Karpas-422 (cell line): ENCODE data around the gene SRMS. TPM values are rescaled to one million over a fixed set of nuclear protein-coding genes. Genes with fewer than 3 reads are reported as not detected.

Experiments used
- DNase-seq: peaks from one replicate; pipeline ENCODE4 v3.0.0-alpha.2; 2015
- H2AFZ ChIP-seq: fragments of 200-600 bp; sonication (generic); 2 replicates; pipeline ENCODE4 v1.6.1; 2014; ENCODE audit warnings: antibody characterized with exemption, low read length, mixed read lengths
- H3K27ac ChIP-seq: fragments of 200-600 bp; sonication (generic); 2 replicates; pipeline ENCODE4 v1.5.1; 2014; ENCODE audit warnings: mild to moderate bottlenecking, low read length, moderate library complexity
- H3K27me3 ChIP-seq: fragments of 200-600 bp; sonication (generic); 2 replicates; pipeline ENCODE4 v1.6.1; 2014; ENCODE audit warnings: low read length, mixed read lengths
- H3K36me3 ChIP-seq: fragments of 200-600 bp; sonication (generic); 2 replicates; pipeline ENCODE4 v1.6.1; 2014; ENCODE audit warnings: low read length, mixed read lengths; ENCODE audit not compliant: insufficient read depth
- H3K4me1 ChIP-seq: fragments of 200-600 bp; sonication (generic); 2 replicates; pipeline ENCODE4 v1.6.1; 2014; ENCODE audit warnings: mild to moderate bottlenecking, low read length, mixed read lengths
- H3K4me2 ChIP-seq: fragments of 200-600 bp; sonication (generic); 2 replicates; pipeline ENCODE4 v1.6.1; 2014; ENCODE audit warnings: low read length, low read depth, mild to moderate bottlenecking; ENCODE audit not compliant: poor library complexity, severe bottlenecking
- H3K4me3 ChIP-seq: fragments of 200-600 bp; sonication (generic); 2 replicates; pipeline ENCODE4 v1.5.1; 2014; ENCODE audit warnings: mild to moderate bottlenecking, antibody characterized with exemption, low read length, mixed read lengths
- H3K79me2 ChIP-seq: fragments of 200-600 bp; sonication (generic); 2 replicates; pipeline ENCODE4 v1.6.1; 2014; ENCODE audit warnings: mild to moderate bottlenecking, low read length, mixed read lengths
- H3K9ac ChIP-seq: fragments of 200-600 bp; sonication (generic); 2 replicates; pipeline ENCODE4 v1.6.0; 2014; ENCODE audit warnings: low read length
- H3K9me2 ChIP-seq: fragments of 200-600 bp; sonication (generic), shearing (Covaris generic); replicated peaks from 2 replicates; pipeline ENCODE4 v1.6.0; 2014; ENCODE audit warnings: mild to moderate bottlenecking, low read length, moderate library complexity; ENCODE audit not compliant: insufficient read depth
- H3K9me3 ChIP-seq: fragments of 300-700, 200-600 bp; sonication (generic); 2 replicates; pipeline ENCODE4 v1.6.1; 2014; ENCODE audit warnings: low read length, mixed read lengths
- H4K20me1 ChIP-seq: fragments of 200-600 bp; sonication (generic); 2 replicates; pipeline ENCODE4 v1.6.1; 2014; ENCODE audit warnings: mild to moderate bottlenecking, antibody characterized with exemption, low read length, low read depth; ENCODE audit not compliant: insufficient read depth
- total RNA-seq: library from RNA; depleted of rRNA; stranded (reverse); fragments of >200 nt; shearing (Covaris generic); gene quantifications from 2 replicates; pipeline ENCODE4 v1.2.3, GENCODE V29; 2014; ENCODE audit warnings: low replicate concordance

The SRMS gene
- total RNA-seq, 1 experiment from 2014 or later = not detected

- DNase-seq = no peak
- Histone ChIP-seq H3K27ac (no peak overlapping the region), H3K36me3 (no peaks in the 10 kb centered on the region), H3K4me2 (no peak overlapping the region), H3K79me2 (no peaks in the 10 kb centered on the region), H3K4me1 (no peaks in the 10 kb centered on the region), H3K9ac (no peak overlapping the region), H4K20me1 (no peaks in the 10 kb centered on the region), H3K9me2 (no peaks in the 10 kb centered on the region), H3K27me3 (no peaks in the 10 kb centered on the region), H3K9me3 (no peaks in the 10 kb centered on the region), H2AFZ (no peak overlapping the region), H3K4me3 (no peak overlapping the region)
These were observed 16.8 kb downstream of the SRMS start for GRCh38 chr20:63530788-63531160.

GRCh38 chr20:63529861-63530787 lies 17.4 kb downstream of the SRMS start:
- Histone ChIP-seq H3K9ac (no peak overlapping the region), H3K36me3 (no peaks in the 10 kb centered on the region), H3K79me2 (no peaks in the 10 kb centered on the region), H3K27ac (no peak overlapping the region), H3K4me3 (no peak overlapping the region), H2AFZ (no peak overlapping the region), H3K27me3 (no peaks in the 10 kb centered on the region), H3K4me2 (no peak overlapping the region), H3K9me3 (no peaks in the 10 kb centered on the region), H3K9me2 (no peaks in the 10 kb centered on the region), H3K4me1 (no peaks in the 10 kb centered on the region), H4K20me1 (no peaks in the 10 kb centered on the region)
- no peak for DNase-seq

- no peak for DNase-seq
- H3K27me3 ChIP-seq = no peaks in the 10 kb centered on the region
- H3K9me2 ChIP-seq = no peaks in the 10 kb centered on the region
- no peak overlapping the region for H3K9ac ChIP-seq
- H3K4me3 ChIP-seq = no peak overlapping the region
- H4K20me1 ChIP-seq = no peaks in the 10 kb centered on the region
- H3K27ac ChIP-seq = no peak overlapping the region
- H3K9me3 ChIP-seq = no peaks in the 10 kb centered on the region
- no peak overlapping the region for H3K4me2 ChIP-seq
- H3K36me3 ChIP-seq = no peaks in the 10 kb centered on the region
- H3K4me1 ChIP-seq = no peaks in the 10 kb centered on the region
- no peaks in the 10 kb centered on the region for H3K79me2 ChIP-seq
- no peak overlapping the region for H2AFZ ChIP-seq
These were observed 18.2 kb downstream of the SRMS start for GRCh38 chr20:63529180-63529860.

- Histone ChIP-seq H3K36me3 (no peaks in the 10 kb centered on the region; the same call in 1 of the 2 replicates), H4K20me1 (no peaks in the 10 kb centered on the region), H3K9me3 (no peaks in the 10 kb centered on the region), H3K4me2 (no peak overlapping the region), H3K4me3 (no peak overlapping the region), H3K4me1 (no peaks in the 10 kb centered on the region), H3K27ac (no peak overlapping the region), H3K27me3 (no peaks in the 10 kb centered on the region), H2AFZ (no peak overlapping the region), H3K9me2 (no peaks in the 10 kb centered on the region), H3K9ac (no peak overlapping the region), H3K79me2 (no peaks in the 10 kb centered on the region)
- DNase-seq = no peak
These were observed 20.4 kb downstream of the SRMS start for GRCh38 chr20:63527184-63527583.

- no peaks in the 10 kb centered on the region for H3K9me3 ChIP-seq
- no peak overlapping the region for H2AFZ ChIP-seq
- no peak overlapping the region for H3K4me3 ChIP-seq
- no peaks in the 10 kb centered on the region for H3K27me3 ChIP-seq
- DNase-seq = no peak
- no peak overlapping the region for H3K27ac ChIP-seq
- H3K4me2 ChIP-seq = no peak overlapping the region
- no peaks in the 10 kb centered on the region; the same call in 1 of the 2 replicates for H3K36me3 ChIP-seq
- H3K9me2 ChIP-seq = no peaks in the 10 kb centered on the region
- peaks cover 4% of the 10 kb centered on the region; the same call in 1 of the 2 replicates for H3K4me1 ChIP-seq
- no peak overlapping the region for H3K9ac ChIP-seq
- H4K20me1 ChIP-seq = no peaks in the 10 kb centered on the region
- no peaks in the 10 kb centered on the region for H3K79me2 ChIP-seq
These were observed 21.6 kb downstream of the SRMS start for GRCh38 chr20:63525971-63526370.

- no peaks in the 10 kb centered on the region for H3K9me3 ChIP-seq
- no peaks in the 10 kb centered on the region for H3K27me3 ChIP-seq
- no peaks in the 10 kb centered on the region; the same call in 1 of the 2 replicates for H3K36me3 ChIP-seq
- DNase-seq = no peak
- no peaks in the 10 kb centered on the region for H3K79me2 ChIP-seq
- H2AFZ ChIP-seq = no peak overlapping the region
- no peak overlapping the region for H3K27ac ChIP-seq
- H3K4me1 ChIP-seq = peaks cover 7% of the 10 kb centered on the region
- no peak overlapping the region for H3K9ac ChIP-seq
- H4K20me1 ChIP-seq = no peaks in the 10 kb centered on the region
- H3K4me2 ChIP-seq = no peak overlapping the region
- H3K9me2 ChIP-seq = no peaks in the 10 kb centered on the region
- no peak overlapping the region for H3K4me3 ChIP-seq
These were observed 22.4 kb downstream of the SRMS start for GRCh38 chr20:63525185-63525584.

GRCh38 chr20:63522981-63523611 lies 24.5 kb downstream of the SRMS start:
- Histone ChIP-seq H3K4me2 (no peak overlapping the region), H2AFZ (no peak overlapping the region), H3K4me1 (peaks cover 13% of the 10 kb centered on the region), H3K4me3 (no peak overlapping the region), H3K27ac (no peak overlapping the region), H3K9ac (no peak overlapping the region), H3K9me3 (no peaks in the 10 kb centered on the region), H3K79me2 (no peaks in the 10 kb centered on the region), H4K20me1 (no peaks in the 10 kb centered on the region), H3K36me3 (no peaks in the 10 kb centered on the region; the same call in 1 of the 2 replicates), H3K27me3 (no peaks in the 10 kb centered on the region), H3K9me2 (no peaks in the 10 kb centered on the region)
- DNase-seq = no peak
